Mesothelial cell of epicardium (in vitro differentiated cells): ENCODE results near the gene SOX6. TPM values are rescaled to one million over a fixed set of nuclear protein-coding genes. Genes with fewer than 3 reads are reported as not detected.
A peak's percentile ranks its signal among the peaks of the same experiment; 100 is the strongest.

Experiments
- DNase-seq, 2 experiments: peaks; one replicate each; pipeline ENCODE4 v3.0.0; 2021; ENCODE audit warnings: low spot score in 2 of 2; ENCODE audit not compliant: unreplicated experiment in 2 of 2
- H3K27ac Mint-ChIP-seq: 2 replicates; pipeline ENCODE4 v1.8.0; 2021; ENCODE audit warnings: mixed read lengths
- H3K27me3 Mint-ChIP-seq: 2 replicates; pipeline ENCODE4 v1.8.0; 2021; ENCODE audit warnings: low read depth, mixed read lengths
- H3K36me3 Mint-ChIP-seq: 2 replicates; pipeline ENCODE4 v1.8.0; 2021; ENCODE audit warnings: mixed read lengths
- H3K4me1 Mint-ChIP-seq: 2 replicates; pipeline ENCODE4 v1.8.0; 2021; ENCODE audit warnings: mixed read lengths
- H3K4me3 Mint-ChIP-seq: 2 replicates; pipeline ENCODE4 v1.8.0; 2021; ENCODE audit warnings: mild to moderate bottlenecking, moderate library complexity, mixed read lengths
- H3K9me3 Mint-ChIP-seq: 2 replicates; pipeline ENCODE4 v1.8.0; 2021; ENCODE audit warnings: mixed read lengths
- CTCF ChIP-seq: fragments of 200-600 bp; sonication (generic); IDR thresholded peaks from one replicate; pipeline ENCODE4 v1.5.0; 2021; ENCODE audit warnings: antibody characterized with exemption; ENCODE audit not compliant: unreplicated experiment
- total RNA-seq: library from RNA; stranded (reverse); gene quantifications from 3 replicates; pipeline ENCODE4 v1.2.1, GENCODE V29; 2021

The SOX6 gene
- total RNA-seq, 1 donor from 2014 or later = 46.4 TPM

DNA sequence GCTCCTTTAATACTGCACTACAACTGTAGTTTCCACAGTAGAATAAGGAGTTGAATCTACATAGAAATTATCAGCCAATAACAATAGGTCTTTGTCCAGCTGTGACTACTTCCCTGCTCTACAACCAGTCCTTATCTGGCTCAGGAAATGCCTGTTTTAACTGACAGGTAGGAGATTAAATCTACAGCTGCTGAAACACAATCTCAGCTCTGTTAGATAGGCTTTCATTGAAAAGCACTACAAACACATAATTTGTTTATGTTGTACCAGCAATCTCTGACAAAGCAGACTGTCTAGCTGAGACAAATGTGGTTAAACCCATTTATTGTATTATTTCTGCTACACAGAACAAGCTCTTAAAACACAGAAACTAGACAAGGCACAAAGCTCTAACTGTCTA lies 230.0 kb downstream of the SOX6 start:
- Mint-ChIP-seq H3K27me3 (no peaks in the 10 kb centered on the region), H3K27ac (peak overlapping the region; percentile 6), H3K9me3 (peaks cover 7% of the 10 kb centered on the region), H3K36me3 (peaks cover 2% of the 10 kb centered on the region), H3K4me1 (peaks cover 7% of the 10 kb centered on the region), H3K4me3 (no peak overlapping the region)
- no peak for TF ChIP-seq CTCF
- no peak for DNase-seq

DNA sequence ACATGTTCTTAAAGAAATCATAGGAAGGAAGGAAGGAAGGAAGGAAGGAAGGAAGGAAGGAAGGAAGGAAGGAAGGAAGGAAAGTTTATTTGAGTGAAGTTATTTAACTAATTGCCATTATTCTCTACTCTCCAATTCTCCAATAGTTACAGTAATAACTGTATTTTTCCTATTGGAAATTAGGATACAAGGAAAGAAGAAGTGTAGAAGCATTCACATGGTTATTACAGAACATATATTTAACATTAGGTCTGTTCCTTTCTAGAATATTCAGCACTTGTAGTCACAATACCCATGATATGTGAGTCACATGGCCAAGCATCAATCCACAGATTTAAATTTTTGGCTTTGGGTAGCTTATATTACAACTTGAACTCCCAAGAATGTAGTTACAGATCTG lies 230.6 kb downstream of the SOX6 start:
- peaks cover 2% of the 10 kb centered on the region for H3K9me3 Mint-ChIP-seq
- H3K27me3 Mint-ChIP-seq = no peaks in the 10 kb centered on the region
- H3K4me1 Mint-ChIP-seq = peaks cover 7% of the 10 kb centered on the region
- no peak for DNase-seq
- H3K27ac Mint-ChIP-seq = no peak overlapping the region
- H3K36me3 Mint-ChIP-seq = peaks cover under 1% of the 10 kb centered on the region
- no peak overlapping the region for H3K4me3 Mint-ChIP-seq
- TF ChIP-seq CTCF = no peak

- Mint-ChIP-seq H3K27ac (no peak overlapping the region), H3K9me3 (no peaks in the 10 kb centered on the region), H3K27me3 (no peaks in the 10 kb centered on the region), H3K4me1 (peaks cover 15% of the 10 kb centered on the region), H3K4me3 (no peak overlapping the region), H3K36me3 (no peaks in the 10 kb centered on the region)
- DNase-seq = no peak
- TF ChIP-seq CTCF = no peak
Measured at GRCh38 chr11:16124390-16124789, 232.0 kb downstream of the SOX6 start.

DNA sequence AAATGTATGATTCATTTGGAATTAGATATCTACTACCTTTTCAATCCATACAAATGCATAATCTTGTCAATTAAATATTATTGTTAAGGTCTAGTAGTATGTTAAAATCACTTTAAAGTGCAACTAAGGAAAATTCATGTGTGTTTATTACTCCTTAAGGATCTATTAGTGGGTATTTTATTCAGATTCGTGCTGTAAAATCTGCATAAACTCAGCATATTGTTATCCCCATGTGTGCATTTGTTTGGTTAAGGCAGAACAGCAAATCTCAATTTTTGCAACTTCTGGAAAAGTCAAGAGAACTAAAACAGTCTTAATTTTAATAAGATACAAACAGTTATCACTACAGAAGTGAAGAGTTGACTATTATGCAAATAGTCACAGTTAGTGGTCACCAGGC lies 234.5 kb downstream of the SOX6 start:
- Mint-ChIP-seq H3K27ac (no peak overlapping the region), H3K4me3 (no peak overlapping the region), H3K27me3 (no peaks in the 10 kb centered on the region), H3K4me1 (peaks cover 27% of the 10 kb centered on the region), H3K9me3 (no peaks in the 10 kb centered on the region), H3K36me3 (no peaks in the 10 kb centered on the region)
- TF ChIP-seq CTCF = no peak
- DNase-seq = no peak

DNA sequence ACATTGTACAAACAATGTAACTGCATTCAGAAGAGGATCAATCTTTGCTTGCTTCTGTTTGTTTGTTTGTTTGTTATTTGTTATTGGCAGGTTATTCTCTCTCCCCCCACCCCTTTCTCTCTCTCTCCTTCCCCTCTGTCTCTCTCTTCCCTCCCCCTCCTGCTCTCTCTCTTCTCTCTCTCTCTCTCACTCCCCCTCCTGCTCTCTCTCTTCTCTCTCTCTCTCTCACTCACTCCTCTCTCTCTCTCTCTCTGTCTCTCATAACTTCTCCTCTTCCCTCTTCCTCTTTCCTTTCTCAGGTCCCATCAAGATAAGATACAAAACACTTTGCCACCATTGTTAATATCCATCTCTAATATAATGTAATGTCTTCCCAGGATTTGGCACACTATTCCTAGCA lies 236.3 kb downstream of the SOX6 start:
- H3K4me3 Mint-ChIP-seq = no peak overlapping the region
- H3K4me1 Mint-ChIP-seq = peaks cover 24% of the 10 kb centered on the region
- TF ChIP-seq CTCF = no peak
- H3K9me3 Mint-ChIP-seq = no peaks in the 10 kb centered on the region
- no peaks in the 10 kb centered on the region for H3K27me3 Mint-ChIP-seq
- H3K36me3 Mint-ChIP-seq = no peaks in the 10 kb centered on the region
- no peak overlapping the region for H3K27ac Mint-ChIP-seq
- no peak for DNase-seq

DNA sequence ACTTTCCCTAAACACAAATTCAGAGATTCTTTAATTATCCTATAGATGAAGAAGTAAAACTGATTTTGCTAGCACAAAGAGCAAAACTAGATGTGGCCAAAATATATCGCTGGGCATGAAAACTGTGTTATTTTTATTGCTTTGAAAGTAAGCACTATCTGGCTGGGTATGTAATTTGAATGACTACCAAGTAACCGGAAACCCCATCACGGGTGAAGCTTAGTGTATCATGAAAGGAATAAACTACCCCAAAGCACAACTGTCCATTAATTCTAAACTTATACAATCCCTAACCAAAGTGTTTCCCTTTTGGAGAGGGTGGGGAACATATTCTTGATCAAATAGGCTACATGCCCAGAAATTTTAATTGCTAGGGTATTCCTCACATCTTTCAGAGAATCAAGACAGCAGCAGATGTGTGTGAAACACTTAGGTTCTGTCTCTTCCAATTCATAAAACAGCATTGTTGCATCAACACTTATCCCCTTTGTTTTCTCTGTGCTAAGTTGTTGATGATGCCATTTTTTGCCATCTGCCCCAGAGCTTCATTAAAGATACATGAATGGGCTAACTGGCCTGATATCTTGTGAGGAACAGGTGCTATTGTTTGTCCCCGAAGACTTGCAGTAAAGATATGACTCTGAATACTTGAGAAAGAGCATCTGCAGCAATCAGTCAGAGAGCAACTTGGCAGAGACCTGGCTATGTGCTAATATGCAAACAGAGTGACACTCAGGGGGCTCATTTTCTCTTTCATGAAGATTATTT lies 238.2 kb downstream of the SOX6 start:
- H3K36me3 Mint-ChIP-seq = no peaks in the 10 kb centered on the region
- H3K4me3 Mint-ChIP-seq = no peak overlapping the region
- H3K27me3 Mint-ChIP-seq = no peaks in the 10 kb centered on the region
- TF ChIP-seq CTCF = no peak
- peaks cover 36% of the 10 kb centered on the region for H3K4me1 Mint-ChIP-seq
- no peak for DNase-seq
- no peak overlapping the region for H3K27ac Mint-ChIP-seq
- no peaks in the 10 kb centered on the region for H3K9me3 Mint-ChIP-seq
